HG02885 (cell line): ENCODE measurements around the gene ADGRD2.

Source experiments
- ATAC-seq: cut with Tn5 transposase; IDR thresholded peaks from one replicate; pipeline ENCODE4 v1.9.1; 2021; ENCODE audit warnings: mild to moderate bottlenecking; ENCODE audit not compliant: unreplicated experiment, poor library complexity

ADGRD2 gene

GRCh38 chr9:124454791-124455443 is 4.7 kb downstream of the ADGRD2 start:
- ATAC-seq, result no peak

GRCh38 chr9:124455820-124456219 is 5.6 kb downstream of the ADGRD2 start:
- ATAC-seq, result no peak

- no peak for ATAC-seq
Observed at GRCh38 chr9:124456341-124457078, 6.3 kb downstream of the ADGRD2 start.

GRCh38 chr9:124457079-124457886 is 7.0 kb downstream of the ADGRD2 start:
- no peak for ATAC-seq

DNA sequence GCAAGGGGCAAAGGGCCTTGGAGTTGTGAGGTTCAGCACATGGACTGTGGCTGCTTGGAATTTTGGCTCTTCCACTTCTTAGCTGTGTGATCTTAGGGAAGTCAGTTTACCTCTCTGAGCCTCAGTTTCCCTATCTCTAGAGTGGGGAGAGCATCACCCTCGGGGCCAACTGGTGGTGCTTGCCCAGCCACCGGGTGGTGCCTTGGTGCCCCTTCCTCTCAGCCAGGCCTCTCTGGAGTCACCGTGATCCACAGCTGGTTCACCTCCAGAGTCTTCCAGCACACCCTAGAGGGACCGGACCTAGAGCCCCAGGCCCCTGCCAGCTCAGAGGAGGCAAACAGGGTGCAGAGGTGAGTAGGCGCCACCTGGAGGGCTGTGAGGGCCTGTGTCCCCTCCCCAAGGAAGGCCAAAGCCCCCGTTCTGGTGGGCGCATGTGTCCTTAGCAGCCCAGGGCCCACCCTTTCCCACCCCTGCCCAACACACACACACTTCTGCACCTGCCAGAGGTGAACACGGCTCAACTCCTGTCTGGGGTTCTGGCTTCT is 7.7 kb downstream of the ADGRD2 start:
- ATAC-seq, result no peak

GRCh38 chr9:124458441-124458840 is 8.2 kb downstream of the ADGRD2 start:
- no peak for ATAC-seq

- ATAC-seq, result no peak
Observed at GRCh38 chr9:124462739-124463138, 12.5 kb downstream of the ADGRD2 start.

GRCh38 chr9:124465736-124466135 is 15.5 kb downstream of the ADGRD2 start:
- no peak for ATAC-seq

GRCh38 chr9:124467410-124468060 is 17.3 kb downstream of the ADGRD2 start:
- ATAC-seq, result no peak

DNA sequence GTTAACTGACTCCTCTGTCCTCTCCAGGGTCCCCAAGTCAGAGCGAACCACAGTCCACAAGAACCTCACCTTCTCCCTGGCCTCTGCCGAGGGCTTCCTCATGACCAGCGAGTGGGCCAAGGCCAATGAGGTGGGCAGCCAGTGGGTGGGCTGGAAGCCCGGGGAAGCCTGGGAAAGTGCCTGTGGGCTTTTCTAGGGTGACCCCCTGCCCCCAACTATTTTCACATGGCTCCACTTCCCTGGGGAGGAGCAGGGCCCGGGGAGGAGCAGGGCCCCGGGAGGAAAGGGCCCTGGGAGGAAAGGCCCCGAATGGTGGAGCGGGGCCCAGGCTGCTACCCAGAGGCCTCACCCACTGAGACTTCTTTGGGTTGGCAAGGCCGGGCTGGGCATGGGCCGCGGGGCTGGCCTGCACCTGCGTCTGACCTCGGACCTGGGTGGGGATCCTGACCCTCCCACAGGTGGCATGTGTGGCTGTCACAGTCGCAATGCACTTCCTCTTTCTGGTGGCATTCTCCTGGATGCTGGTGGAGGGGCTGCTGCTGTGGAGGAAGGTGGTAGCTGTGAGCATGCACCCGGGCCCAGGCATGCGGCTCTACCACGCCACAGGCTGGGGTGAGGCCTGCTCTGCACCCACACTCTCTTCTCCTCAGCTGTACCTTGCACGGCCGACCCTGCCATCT is 17.9 kb downstream of the ADGRD2 start:
- ATAC-seq, result no peak

- ATAC-seq, result no peak
Observed at GRCh38 chr9:124469011-124469832, 19.0 kb downstream of the ADGRD2 start.

DNA sequence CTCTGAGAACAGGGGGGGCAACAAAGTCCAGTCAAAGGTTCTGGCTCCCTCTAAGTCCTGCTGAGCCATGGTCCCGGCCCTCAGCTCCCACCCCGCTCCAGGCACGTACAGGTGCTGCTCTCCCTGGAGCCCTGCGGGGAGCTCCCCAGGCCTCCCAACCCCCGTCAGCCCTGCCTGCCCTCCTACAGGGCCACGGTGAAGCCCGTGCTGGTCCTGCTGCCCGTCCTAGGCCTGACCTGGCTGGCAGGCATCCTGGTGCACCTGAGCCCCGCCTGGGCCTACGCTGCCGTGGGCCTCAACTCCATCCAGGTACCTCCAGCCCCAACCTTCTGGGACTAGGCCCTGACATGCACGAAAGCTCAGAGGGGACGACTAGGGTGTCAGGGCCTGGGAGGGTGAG is 20.1 kb downstream of the ADGRD2 start:
- ATAC-seq, result no peak

DNA sequence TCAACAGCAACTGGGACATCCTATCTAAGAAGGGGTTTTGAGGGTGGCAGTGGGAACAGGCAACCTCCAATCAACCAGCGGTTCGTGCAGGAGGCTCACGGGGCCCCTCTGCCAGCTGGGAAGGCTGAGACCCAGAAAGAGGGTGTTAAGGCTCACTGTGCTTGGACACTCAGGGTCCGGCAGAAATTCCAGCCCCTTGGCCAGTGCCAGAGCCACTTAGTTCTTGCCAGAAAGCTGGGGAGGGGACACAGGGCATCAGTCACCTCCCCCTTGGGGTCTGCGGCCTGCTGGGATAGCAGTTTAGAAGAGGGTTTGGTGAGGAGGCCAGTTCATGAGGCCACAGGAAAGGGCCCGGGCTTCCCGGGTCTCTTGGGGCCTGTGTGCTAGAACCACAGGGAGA is 20.5 kb downstream of the ADGRD2 start:
- no peak for ATAC-seq

- no peak for ATAC-seq
Observed at GRCh38 chr9:124471761-124472160, 21.5 kb downstream of the ADGRD2 start.

- ATAC-seq, result no peak
Observed at GRCh38 chr9:124472770-124473169, 22.5 kb downstream of the ADGRD2 start.

GRCh38 chr9:124473310-124473709 is 23.1 kb downstream of the ADGRD2 start:
- no peak for ATAC-seq

GRCh38 chr9:124474151-124474550 is 23.9 kb downstream of the ADGRD2 start:
- ATAC-seq, result no peak

GRCh38 chr9:124475158-124475867 is 25.1 kb downstream of the ADGRD2 start:
- ATAC-seq, result no peak
